HG03432 (cell line): ENCODE results near the gene RDX.
"Not testable (repeated sequence)": the region's sequence is repeated elsewhere in the genome, so short reads cannot be mapped to it uniquely, and the experiment has no call there.

Experiments used
- ATAC-seq: cut with Tn5 transposase; IDR thresholded peaks from one replicate; pipeline ENCODE4 v1.9.1; 2021; ENCODE audit warnings: mild to moderate bottlenecking, moderate library complexity; ENCODE audit not compliant: unreplicated experiment

Gene RDX

GRCh38 chr11:110305169-110306018, 9.0 kb upstream of the RDX start:
- ATAC-seq: no peak

- ATAC-seq: no peak
These were observed 7.0 kb upstream of the RDX start for GRCh38 chr11:110303414-110303826.

GRCh38 chr11:110301577-110301976, 5.2 kb upstream of the RDX start:
- ATAC-seq: no peak

- ATAC-seq: no peak
These were observed 4.6 kb upstream of the RDX start for GRCh38 chr11:110301032-110301431.

- no peak for ATAC-seq
These were observed 2.8 kb upstream of the RDX start for GRCh38 chr11:110299006-110299785.

- ATAC-seq: no peak
These were observed 1.9 kb upstream of the RDX start for GRCh38 chr11:110298301-110298765.

- ATAC-seq: no peak
These were observed 1.4 kb upstream of the RDX start for GRCh38 chr11:110297726-110298300.

GRCh38 chr11:110297076-110297725, 787 bp upstream of the RDX start:
- ATAC-seq: no peak

- peak; percentile 64 for ATAC-seq
These were observed 736 bp downstream of the RDX start for GRCh38 chr11:110295531-110296225.

GRCh38 chr11:110295086-110295485, 1.3 kb downstream of the RDX start:
- no peak for ATAC-seq

GRCh38 chr11:110294509-110294908, 1.9 kb downstream of the RDX start:
- ATAC-seq: no peak

- no peak for ATAC-seq
These were observed 3.0 kb downstream of the RDX start for GRCh38 chr11:110293389-110293788.

GRCh38 chr11:110292146-110292545, 4.3 kb downstream of the RDX start:
- not testable (repeated sequence) for ATAC-seq

GRCh38 chr11:110290591-110291334, 5.7 kb downstream of the RDX start:
- no peak for ATAC-seq

GRCh38 chr11:110289472-110289871, 6.9 kb downstream of the RDX start:
- ATAC-seq: no peak

GRCh38 chr11:110287537-110287936, 8.9 kb downstream of the RDX start:
- peak; percentile 68 for ATAC-seq

GRCh38 chr11:110286298-110287040, 9.9 kb downstream of the RDX start:
- no peak for ATAC-seq

- no peak for ATAC-seq
These were observed 12.6 kb downstream of the RDX start for GRCh38 chr11:110283862-110284261.

- not testable (repeated sequence) for ATAC-seq
These were observed 15.8 kb downstream of the RDX start for GRCh38 chr11:110280595-110280994.
